Measurements from ENCODE around the gene RABGAP1L.
"Not testable (repeated sequence)": the region's sequence is repeated elsewhere in the genome, so short reads cannot be mapped to it uniquely, and the experiment has no call there.

Gene RABGAP1L

DNA sequence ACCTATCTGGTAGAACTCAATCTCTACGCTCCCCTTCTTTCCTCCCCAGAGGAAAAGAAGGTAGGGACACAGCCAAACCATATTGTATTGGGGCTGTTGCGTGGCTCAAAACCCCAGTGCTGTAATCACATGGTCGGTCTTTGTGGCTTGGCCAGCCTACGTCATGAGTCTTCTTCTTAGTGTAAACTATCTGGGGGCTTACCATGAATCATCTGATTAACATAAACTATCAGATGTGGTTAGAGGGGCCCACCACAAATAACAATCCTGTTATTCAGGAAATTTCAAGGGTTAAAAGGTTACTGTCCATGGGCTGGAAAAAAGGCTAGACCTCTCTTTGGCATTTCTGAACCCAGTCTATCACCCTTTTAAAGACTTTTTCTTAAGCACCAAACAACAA is 238.9 kb downstream of the RABGAP1L start:
- no peak for DNase-seq

DNA sequence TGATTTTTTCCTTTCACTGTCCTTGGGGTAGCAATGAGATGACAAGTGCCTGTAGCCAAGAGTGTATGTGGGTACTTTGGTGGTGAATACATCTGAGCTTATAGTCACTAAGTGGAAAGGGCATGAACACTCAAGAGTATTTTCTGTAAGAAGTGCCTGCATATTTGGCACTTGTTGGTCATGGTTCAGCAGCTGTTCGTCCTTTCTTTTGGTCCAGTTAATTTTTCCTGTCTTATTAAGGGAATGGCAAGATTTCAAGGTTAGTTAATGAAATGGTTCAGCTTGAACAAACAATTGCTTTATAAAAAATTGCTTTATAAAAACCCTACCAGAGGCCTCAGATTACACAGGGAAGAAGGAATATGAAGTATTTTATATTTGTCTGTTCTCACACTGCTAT is 239.9 kb downstream of the RABGAP1L start:
- DNase-seq: no peak

DNA sequence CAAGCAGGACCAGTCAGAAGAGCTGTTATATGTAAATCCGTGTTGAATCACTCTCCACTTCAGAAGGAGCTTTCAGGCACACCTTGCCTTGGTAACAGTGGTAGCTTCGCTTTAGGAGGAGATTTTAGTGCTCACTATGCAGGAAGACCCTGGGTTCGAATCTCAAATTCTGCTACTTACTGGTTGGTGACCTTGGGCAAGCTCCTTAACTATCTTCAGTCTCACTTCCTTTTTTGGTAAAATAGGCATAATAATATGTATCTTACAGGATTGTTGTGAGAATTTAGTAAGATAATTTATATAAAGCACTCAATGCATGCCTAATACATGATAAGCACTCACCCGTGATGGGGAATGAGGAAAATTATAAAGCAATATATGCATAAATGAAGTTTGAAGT is 241.8 kb downstream of the RABGAP1L start:
- DNase-seq: no peak

DNA sequence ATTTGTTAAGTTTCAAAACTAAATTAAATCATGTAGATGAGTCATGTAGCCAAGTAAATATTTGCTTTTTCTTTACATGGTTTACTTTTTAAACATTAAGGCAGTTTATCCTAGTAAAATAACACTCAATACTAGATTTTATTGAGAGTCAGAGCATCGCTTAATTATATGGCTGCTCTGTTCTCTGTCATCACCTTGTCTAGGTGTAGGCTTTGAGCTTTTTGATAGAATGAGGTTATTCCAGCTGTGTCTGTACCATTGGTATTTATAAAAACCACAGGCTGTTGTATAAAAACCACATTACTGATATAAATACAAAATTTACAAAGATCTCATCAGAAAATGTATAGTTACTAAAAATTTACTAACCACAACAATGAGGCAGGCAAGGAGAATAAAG is 245.9 kb downstream of the RABGAP1L start:
- no peak for DNase-seq

DNA sequence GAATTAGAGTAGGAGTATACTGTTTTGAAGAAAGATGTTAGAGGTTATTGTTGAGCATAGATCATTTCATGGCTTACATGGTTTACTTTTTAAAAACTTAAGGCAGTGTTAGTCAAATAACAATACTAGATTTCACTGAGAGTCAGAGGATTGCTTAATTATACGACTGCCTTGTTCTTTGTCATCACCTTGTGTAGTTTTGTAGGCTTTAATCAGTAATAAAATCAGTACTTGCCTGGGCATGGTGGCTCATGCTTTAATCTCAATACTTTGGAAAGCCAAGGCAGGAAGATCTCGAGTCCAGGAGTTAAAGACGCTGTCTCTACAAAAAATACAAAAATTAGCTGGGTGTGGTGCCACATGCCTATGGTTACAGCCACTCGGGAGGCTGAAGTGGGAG is 247.1 kb downstream of the RABGAP1L start:
- no peak for DNase-seq

DNA sequence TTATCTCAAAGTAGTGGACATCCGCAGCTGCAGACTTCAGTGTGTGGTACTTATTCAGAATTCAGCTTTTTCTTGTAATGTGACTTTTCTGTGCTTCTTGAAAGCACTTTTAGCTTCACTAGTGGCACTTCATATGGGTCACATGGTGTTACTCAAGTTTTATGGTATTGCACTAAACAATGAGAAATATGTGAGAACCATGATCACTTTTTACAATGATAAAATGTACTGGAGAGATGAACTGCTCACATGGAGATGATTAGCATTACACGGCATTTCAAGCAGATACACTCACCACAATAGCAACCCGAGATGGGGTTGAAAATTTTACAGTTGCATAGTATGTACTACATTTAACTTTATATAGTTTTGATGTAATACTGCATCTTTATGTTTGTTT is 248.3 kb downstream of the RABGAP1L start:
- no peak for DNase-seq

DNA sequence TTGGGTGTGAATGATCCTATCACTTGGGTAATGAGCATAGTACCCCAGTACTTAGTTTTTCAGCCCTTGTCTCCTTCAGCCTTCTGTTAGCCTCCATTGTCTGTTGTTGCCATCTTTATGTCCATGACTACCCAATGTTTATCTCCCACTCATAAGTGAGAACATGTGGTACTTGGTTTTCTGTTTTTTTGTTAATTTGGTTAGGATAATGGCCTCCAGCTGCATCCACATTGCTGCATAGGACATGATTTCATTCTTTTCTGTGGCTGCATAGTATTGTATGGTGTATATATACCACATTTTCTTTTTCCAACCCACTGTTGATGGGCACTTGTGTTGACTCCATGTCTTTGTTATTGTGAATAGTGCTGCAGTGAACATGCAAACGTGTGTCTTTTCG is 248.8 kb downstream of the RABGAP1L start:
- DNase-seq: no peak

DNA sequence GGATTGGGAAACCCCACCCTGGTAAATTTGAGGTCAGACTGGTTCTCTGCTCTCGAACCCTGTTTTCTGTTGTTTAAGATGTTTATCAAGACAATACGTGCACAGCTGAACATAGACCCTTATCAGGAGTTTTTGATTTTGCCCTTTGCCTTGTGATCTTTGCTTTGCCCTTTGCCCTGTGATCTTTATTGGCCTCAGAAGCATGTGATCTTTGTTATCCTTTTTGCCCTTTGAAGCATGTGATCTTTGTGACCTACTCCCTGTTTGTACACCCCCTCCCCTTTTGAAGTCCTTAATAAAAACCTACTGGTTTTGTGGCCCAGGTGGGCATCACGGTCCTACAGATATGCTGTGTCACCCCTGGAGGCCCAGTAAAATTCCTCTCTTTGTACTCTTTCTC is 250.5 kb downstream of the RABGAP1L start:
- not testable (repeated sequence) for DNase-seq

DNA sequence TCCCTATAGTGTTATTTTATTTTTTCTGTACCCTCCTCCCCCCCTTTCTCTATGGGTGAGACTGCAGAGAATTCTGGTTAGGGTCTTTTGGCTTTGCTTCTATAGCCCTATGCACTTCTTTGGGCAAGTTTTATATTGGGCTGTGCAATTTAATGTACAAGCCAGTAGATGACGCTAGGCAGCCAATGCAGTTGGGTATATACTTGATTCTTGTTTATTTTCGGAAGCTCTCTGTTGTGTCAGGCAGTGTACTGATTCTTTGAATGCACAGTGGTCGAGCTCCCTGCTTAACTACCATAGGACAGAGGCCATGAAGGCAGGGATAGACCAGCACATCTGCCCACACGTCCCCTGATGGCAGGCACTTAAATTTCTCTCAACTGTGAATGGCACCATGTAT is 254.3 kb downstream of the RABGAP1L start:
- no peak for DNase-seq

DNA sequence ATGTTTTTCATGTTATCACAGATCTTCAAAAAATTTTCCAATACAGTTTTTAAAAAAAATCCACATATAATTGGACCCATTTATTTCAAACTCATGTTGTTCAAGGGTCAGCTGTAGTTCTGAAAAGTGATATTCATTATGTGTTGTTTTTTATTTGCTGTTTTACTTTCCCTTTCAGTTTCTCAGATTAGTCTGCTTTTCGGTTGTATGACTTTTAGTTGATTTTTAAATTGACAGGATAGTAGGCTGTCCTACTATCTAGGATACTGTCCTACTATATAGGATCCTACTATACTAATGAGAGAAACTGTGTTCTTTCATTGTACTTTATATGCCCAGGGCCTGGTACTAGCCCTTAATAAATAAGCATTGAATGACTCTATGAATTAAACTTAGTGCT is 254.9 kb downstream of the RABGAP1L start:
- DNase-seq: no peak

DNA sequence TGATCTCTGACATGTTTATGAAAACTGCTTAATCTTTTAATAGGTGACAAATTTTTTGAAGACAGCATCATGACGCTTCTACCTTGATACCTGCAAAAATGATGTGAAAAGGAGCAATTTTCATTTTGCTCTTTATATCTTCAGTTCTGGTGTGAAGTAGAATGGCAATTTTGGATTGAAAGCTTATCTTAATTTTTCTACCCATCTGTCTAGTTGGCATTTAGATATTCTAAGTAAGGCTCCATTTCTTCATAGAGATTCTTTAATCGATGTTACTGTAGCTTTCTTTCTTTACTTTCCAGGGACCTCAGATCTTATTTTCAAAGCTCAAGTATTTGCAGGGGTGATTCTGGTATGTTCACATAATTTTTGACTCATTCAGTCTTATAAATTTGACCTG is 256.2 kb downstream of the RABGAP1L start:
- no peak for DNase-seq

DNA sequence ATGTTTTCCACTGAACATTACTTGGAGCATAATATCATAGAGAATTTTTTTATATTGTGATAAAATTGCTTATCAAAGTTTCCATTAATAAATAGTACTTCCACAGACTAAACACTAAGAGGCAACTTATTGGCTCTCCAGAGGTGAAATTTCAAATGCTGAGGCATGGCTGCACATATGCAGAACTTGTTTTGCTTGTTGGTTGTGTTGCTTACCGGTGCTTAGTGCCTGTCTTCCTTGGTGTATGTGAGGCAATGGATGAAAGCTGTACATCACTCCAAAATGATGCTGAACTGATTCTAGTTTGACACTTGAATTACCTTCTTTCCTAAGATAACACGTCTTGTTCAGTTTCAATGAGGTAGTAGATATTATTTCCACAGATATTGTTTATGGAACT is 258.6 kb downstream of the RABGAP1L start:
- no peak for DNase-seq

DNA sequence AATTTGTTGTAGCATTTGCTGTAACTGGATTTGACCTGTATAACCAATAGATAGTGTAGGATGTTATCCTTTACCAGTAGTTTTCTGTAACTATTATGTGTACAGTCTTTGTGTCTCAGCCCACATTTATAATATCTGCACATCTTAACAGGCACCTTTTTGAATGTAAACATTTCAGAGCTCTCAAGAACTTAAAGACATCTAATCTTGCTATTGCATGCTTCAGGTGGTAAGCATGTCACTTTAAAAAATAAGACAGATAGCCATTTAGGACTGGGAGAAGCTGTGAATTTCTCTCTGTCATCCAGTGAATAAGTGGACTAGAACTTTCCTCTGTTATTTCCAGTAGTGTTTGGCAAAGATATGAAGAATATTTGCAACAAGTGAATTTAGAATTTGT is 265.8 kb downstream of the RABGAP1L start:
- no peak for DNase-seq

DNA sequence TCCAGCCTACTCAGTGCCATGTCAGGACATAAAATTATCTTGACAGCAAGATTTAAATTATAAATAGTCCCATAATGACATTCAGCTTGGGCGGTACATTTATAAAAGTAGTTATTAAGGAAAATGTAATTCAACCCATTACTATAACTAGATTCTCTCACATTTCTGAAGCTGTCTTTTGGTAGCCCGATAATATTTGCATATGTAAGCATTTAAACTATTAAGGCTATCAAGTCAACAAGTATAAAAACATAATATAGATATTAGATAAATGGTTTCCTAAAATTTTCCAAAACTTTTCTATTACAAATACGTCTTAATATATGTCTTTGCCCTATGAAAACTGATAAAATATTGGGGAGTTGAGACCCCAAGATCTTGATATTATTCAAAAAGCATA is 266.8 kb downstream of the RABGAP1L start:
- DNase-seq: no peak

DNA sequence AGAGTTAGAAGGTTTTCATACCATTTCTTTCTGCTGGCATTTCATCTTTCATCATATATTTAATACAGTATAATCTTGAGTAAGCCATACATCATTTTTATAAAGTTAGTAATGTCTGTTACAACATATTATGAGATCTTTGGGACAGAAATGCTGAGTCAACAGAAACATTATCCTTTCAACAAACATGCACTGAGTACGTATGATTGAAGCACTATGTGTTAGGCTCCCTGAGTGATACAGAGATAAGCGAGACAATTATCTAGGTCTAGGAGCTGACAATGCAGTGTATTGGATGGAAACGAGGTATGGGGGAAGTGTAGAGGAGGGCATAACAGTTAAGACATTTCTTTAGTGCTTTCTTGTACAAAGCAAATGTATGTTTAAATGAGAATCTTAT is 268.7 kb downstream of the RABGAP1L start:
- DNase-seq: no peak

DNA sequence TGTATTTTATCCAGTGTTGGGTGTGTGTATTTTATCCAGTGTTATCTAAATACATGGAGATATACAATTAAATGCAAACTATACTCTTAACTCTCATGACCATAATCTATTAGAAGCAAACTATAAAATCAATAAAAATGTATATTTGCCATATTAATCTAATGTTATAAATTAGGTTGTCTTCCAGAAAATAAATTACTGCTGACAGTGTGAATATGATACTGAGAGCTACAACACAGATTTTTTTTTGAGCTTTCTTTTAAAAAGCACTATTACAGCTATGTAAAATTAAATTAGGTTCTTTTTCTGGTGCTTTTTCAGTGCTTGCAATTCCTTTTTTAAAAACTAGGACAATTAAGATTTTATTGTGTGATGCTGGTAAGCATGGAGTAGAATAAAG is 269.4 kb downstream of the RABGAP1L start:
- no peak for DNase-seq

DNA sequence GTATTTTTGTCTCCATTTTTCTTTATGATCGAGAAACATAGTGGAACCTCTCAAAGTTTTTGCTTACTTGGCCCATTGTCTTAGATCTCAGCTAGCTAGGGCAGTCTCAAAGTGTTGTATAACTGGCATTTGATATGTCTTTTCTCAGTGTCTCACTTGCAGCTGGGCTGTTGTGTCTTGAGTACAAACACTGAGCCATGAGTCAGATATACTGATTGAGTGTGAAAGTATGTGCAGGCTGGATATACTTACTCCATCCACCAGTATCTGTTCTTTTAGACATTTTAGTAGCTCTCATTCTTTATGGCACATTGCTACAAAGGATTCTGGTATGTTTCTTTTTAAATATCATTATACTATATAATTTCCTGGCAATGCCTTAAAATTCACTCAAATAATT is 274.1 kb downstream of the RABGAP1L start:
- DNase-seq: no peak

DNA sequence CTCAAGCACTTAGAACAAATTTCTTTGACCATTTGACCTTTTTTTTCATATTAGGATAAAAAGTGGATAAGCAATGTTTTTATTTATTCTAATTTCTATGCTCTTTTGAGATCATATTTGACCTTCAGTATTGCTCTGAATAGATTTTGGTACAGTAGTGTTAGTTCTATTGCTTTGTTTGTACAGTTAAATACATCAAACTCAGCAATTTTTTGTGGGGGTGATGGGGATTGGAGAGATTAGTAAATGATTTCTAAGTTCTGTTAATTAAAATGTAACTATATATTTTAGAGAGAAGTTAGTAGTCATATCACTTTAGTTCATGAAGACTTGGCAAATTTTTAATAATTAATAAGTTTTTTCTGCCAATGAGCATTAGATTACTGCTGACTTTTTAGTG is 286.0 kb downstream of the RABGAP1L start:
- no peak for DNase-seq

DNA sequence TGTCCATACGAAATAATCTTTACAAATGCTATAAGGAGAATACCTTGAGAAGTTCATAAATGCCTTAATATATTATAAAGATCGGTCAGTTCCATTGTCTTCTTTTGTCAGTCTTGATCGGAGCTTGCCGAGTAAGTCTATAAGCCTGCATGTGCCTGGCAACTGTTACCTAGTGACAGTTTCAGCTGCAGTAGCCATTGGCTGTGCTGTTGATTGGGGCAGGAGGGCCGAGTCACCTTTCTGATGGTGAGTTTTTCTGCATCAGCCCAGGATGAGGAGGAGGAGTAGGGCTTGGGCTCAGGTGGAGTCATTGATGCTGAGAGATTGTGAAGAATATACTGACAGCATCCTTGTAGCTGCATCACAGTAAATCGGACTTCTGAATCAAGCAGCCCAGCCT is 286.5 kb downstream of the RABGAP1L start:
- DNase-seq: no peak

DNA sequence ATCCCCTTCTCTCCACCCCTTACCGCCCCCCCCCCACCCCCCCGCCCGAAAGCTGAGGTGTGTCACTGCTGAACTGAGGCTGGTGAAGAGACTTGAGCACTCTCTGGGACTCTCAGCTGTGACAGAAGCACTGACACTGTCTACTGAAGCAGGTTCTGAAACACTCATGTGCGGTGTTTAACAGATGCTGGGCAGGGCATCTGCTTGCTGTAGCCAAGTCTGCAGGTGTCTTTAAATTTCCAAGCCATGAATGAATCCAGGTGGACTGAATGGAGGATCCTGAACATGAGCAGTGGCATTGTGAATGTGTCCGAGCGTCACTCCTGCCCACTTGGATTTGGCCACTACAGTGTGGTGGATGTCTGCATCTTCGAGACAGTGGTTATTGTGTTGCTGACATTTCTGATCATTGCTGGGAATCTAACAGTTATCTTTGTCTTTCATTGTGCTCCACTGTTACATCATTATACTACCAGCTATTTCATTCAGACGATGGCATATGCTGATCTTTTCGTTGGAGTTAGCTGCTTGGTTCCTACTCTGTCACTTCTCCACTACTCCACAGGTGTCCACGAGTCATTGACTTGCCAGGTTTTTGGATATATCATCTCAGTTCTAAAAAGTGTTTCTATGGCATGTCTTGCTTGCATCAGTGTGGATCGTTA is 288.7 kb downstream of the RABGAP1L start, which contains the start of gene GPR52:
Gene GPR52 (plus strand): TSS at position 99 of the 665 bp plus-strand sequence. CDS start 148 bp downstream, at position 247.
- no peak for DNase-seq

DNA sequence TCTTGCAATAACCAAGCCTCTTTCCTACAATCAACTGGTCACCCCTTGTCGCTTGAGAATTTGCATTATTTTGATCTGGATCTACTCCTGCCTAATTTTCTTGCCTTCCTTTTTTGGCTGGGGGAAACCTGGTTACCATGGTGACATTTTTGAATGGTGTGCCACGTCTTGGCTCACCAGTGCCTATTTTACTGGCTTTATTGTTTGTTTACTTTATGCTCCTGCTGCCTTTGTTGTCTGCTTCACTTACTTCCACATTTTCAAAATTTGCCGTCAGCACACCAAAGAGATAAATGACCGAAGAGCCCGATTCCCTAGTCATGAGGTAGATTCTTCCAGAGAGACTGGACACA is 289.2 kb downstream of the RABGAP1L start:
- no peak for DNase-seq

DNA sequence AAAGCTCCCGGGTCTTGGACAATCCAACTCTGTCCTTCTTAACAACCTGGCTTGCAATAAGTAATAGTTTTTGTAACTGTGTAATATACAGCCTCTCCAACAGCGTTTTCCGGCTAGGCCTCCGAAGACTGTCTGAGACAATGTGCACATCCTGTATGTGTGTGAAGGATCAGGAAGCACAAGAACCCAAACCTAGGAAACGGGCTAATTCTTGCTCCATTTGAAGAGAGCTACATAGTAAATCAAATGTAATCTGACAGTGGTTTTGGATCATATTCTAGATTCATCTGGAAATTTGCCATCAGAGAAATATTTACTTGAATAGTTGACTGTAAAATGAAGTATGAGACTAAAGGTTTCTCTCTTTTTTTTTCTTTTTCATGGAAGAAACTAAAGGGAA is 289.7 kb downstream of the RABGAP1L start:
- DNase-seq: no peak

DNA sequence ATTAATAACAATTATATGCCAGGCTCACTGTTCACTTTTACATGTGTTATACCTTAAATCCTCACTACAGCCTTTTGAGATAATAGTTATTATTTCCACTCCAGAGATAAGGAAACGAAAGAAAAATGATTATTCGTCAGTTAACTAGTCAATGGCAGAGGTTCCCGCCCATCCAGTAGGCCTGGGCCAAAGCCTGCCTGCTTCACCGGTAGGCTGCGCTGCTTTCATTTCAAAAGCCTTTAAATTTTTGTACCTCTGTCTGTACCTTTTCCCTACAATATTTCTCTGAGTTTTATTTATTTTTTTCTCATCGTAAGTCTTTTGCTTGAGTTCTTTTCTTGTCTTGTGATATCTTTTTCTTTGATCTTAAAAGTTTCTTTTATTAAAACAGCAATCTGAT is 292.1 kb downstream of the RABGAP1L start:
- DNase-seq: no peak

DNA sequence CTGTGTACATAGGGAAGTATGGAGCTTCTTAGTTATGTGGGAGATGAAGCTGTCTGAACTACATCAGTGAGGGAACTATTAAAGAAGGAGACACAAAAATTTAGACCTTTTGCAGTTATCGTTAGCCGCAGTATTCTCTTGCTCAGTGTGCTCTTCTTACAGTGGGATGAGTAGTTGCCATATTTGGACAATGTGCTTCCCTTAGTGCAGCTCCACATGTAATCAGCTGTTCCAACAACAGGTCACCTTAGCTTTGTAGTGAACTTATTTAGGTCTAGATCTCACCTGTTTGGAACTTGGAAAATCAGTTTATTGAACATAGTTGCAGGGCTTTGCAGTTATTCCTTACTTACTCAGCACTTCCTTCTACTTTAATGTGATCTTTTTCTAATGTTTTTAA is 306.5 kb downstream of the RABGAP1L start:
- DNase-seq: no peak

DNA sequence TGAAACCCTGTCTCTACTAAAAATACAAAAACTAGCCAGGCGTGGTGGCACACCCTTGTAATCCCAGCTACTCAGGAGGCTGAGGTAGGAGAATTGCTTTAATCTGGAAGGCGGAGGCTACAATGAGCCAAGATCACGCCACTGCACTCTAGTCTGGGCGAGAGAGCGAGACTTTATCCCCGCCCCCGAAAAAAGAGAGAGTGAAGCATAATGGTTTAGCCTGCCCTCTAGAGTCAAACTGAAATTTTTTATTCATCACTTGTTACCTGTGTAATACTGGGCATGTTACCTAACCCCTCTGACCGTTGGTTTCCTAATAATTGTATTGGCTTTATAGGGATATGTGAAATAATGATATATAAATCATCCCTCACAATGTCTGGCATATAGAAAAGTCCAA is 307.3 kb downstream of the RABGAP1L start:
- no peak for DNase-seq

DNA sequence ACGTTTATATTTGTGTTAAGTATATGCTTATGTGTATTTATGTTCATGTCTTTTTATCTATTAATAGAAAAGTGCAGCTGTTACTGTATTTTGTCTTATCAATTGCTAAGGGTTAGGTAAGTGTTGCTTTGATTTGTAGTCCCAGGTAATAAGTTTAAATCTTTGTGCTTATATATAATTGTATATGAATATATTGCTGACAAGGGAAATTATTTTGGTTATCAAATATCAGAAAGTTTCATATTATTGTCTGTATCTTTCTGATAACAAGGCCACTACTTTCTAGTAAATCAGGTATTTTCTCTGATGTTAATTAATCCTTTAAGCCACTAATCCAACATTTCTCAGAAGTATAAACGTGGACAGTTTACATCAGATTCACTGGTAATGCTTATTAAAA is 309.7 kb downstream of the RABGAP1L start:
- DNase-seq: no peak
